PFSK-1 (cell line): ENCODE data around the gene SSR2.

Source experiments
- FOXP2 ChIP-seq: optimal IDR thresholded peaks from 2 replicates; pipeline ENCODE3; 2011; ENCODE audit warnings: borderline replicate concordance, control low read depth, inconsistent platforms; ENCODE audit not compliant: insufficient read depth; ENCODE audit errors: extremely low read length, extremely low read depth
- POLR2AphosphoS5 ChIP-seq: IDR thresholded peaks from 2 replicates; pipeline ENCODE4 v1.6.1; 2012; ENCODE audit warnings: low read depth, mild to moderate bottlenecking, control low read depth, low read length, moderate library complexity
- SIN3A ChIP-seq: IDR thresholded peaks from 2 replicates; pipeline ENCODE4 v1.6.1; 2012; ENCODE audit warnings: mild to moderate bottlenecking, low read length, moderate library complexity, borderline replicate concordance; ENCODE audit not compliant: insufficient read depth
- TAF1 ChIP-seq: IDR thresholded peaks from 2 replicates; pipeline ENCODE4 v1.6.1; 2012; ENCODE audit warnings: low read length, control low read depth, borderline replicate concordance; ENCODE audit not compliant: insufficient read depth
- TF ChIP-seq, protein P1 (sequence below), 2 experiments: IDR thresholded peaks; 2 replicates each; pipeline versions ENCODE4 v1.6.1 to v1.8.0; 2011 to 2012; ENCODE audit warnings: low read depth in 2 of 2, low read length in 2 of 2, control low read depth in 1 of 2, inconsistent platforms in 1 of 2, mild to moderate bottlenecking in 1 of 2, moderate library complexity in 1 of 2; ENCODE audit not compliant: insufficient read depth in 1 of 2

SSR2 gene

DNA sequence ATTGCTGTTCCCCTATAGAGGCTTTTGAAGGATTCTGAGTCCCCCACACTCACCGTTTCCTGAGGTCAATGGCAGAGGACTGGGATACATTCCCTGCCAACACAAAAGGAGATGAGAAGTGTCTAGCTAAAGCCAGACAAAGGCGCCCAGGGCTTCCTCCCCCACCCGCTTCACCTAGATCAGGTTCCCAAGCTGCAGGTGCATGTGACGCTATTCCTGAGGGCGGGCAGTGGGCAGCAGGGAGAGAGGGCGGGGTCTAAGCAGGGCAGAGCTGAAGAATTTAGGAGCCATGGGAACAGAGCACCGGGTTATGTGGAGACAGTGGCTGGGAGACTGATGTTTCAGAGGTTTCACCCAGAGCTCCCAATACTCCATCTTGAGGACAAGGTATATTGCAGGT, 36.4 kb downstream of the SSR2 start:
- TF ChIP-seq, protein P1, sequence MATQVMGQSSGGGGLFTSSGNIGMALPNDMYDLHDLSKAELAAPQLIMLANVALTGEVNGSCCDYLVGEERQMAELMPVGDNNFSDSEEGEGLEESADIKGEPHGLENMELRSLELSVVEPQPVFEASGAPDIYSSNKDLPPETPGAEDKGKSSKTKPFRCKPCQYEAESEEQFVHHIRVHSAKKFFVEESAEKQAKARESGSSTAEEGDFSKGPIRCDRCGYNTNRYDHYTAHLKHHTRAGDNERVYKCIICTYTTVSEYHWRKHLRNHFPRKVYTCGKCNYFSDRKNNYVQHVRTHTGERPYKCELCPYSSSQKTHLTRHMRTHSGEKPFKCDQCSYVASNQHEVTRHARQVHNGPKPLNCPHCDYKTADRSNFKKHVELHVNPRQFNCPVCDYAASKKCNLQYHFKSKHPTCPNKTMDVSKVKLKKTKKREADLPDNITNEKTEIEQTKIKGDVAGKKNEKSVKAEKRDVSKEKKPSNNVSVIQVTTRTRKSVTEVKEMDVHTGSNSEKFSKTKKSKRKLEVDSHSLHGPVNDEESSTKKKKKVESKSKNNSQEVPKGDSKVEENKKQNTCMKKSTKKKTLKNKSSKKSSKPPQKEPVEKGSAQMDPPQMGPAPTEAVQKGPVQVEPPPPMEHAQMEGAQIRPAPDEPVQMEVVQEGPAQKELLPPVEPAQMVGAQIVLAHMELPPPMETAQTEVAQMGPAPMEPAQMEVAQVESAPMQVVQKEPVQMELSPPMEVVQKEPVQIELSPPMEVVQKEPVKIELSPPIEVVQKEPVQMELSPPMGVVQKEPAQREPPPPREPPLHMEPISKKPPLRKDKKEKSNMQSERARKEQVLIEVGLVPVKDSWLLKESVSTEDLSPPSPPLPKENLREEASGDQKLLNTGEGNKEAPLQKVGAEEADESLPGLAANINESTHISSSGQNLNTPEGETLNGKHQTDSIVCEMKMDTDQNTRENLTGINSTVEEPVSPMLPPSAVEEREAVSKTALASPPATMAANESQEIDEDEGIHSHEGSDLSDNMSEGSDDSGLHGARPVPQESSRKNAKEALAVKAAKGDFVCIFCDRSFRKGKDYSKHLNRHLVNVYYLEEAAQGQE (IDR thresholded peaks at IDR 0.05; ENCODE audit: insufficient read depth in 1 of 2, low read depth in 2 of 2, low read length in 2 of 2) = no peak
- no peak for TF ChIP-seq POLR2AphosphoS5
- no peak for TF ChIP-seq FOXP2
- TF ChIP-seq TAF1 = no peak
- no peak for TF ChIP-seq SIN3A

DNA sequence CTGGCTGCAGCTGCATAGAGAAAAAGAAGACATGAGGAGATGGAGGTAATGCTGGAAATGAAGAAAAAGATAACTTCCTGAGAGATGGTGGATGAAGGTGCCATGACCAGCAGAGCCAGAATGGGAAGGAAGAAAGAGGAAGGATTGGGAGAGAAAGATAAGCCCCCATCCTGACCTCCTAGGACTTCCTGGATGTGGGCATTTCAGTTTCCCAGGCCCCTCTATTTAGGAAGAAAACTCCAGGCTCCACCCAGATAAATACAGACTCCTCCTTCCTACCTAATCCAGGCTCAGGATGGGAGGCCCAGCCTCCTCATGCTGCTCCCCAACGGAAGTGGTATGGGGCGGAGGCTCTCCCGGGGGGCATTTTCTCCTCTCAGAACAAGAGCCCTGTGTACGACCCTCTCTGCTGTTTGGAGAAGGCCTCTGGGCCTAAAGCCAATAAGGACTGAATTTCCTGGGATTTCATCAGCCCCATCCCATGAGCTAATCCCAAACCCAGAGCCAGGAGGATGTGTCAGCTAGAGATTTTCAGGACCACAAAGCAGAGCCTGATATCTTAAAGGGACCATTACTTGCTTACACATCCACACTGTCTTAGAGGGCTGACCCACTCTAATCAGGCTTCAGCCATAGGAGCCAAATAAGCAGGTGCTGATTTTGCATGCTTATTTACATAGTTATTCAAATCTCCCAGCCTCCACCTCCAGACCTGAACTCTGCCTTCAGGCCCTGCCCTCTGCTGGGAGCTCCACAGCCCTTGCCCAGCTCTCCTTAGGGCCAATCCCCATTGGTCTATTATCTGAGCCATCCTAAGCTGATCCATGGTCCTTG, 37.3 kb downstream of the SSR2 start:
- TF ChIP-seq, protein P1 (IDR thresholded peaks at IDR 0.05; ENCODE audit: insufficient read depth in 1 of 2, low read depth in 2 of 2, low read length in 2 of 2) = no peak
- TF ChIP-seq FOXP2 (no peak), POLR2AphosphoS5 (no peak), SIN3A (no peak), TAF1 (no peak)

DNA sequence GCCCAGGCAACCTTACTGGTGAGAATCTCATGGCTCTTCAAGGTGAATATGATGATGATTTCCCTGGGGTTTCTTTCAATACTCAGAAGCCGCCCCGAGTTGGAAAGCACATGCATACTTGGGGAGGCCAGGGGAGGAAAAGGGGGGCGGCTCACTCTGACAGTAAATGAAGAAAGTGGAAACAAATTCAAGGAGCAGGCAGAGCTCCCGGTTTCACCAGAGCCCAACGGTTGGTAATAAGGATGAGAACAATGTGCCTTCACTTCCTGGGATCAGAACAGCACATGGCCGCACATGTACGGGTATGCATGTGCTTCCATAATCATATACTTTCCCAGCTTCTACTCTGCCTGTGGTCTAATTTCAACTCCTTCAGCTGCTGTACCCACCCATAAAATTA, 38.6 kb downstream of the SSR2 start:
- TF ChIP-seq FOXP2 (no peak), SIN3A (no peak)
- TF ChIP-seq, protein P1 (IDR thresholded peaks at IDR 0.05; ENCODE audit: insufficient read depth in 1 of 2, low read depth in 2 of 2, low read length in 2 of 2) = no peak

DNA sequence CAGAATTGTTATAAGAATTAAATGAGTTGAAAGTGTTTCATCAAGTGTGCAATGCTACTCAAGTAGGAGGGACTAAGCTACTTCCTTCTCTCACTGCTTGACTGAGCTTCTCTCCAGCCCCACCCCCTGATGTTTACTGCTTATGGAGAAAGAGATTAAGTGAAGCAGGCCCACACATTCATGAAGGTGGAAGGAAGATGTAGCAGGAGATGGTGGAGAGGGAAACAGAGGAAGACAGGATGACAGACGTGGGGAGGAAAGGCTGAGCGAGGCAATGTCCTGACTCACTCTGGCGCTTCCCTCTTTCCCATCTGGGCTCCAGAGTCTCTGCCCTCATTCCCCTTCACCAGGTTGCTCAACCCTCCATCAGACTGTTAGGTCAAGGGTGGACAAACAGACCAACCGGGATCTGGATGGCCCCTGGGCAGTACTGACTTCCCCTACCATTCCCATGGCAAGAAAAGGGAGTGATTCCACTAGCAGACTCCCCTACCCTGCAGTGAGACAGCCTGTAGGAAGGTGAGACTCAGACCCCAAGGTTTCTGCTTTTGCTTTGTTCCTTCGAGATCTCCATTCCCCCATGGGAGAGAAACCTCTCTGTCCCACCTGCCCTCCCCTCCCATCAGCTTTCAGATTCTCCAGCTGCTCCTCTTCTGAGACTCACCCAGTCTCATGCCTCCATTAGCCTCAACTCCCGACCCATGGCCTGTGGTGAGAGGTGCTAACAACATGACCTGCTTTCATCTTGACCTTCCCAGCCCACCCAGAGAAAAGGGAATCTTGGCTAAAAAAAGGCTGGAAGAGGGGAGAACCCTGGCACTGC, 39.3 kb downstream of the SSR2 start:
- TF ChIP-seq POLR2AphosphoS5 (no peak), FOXP2 (no peak), TAF1 (no peak), SIN3A (no peak)
- TF ChIP-seq, protein P1 (IDR thresholded peaks at IDR 0.05; ENCODE audit: insufficient read depth in 1 of 2, low read depth in 2 of 2, low read length in 2 of 2) = no peak
